ENCODE results near the gene SLC22A3.

- TF ChIP-seq, protein P1, sequence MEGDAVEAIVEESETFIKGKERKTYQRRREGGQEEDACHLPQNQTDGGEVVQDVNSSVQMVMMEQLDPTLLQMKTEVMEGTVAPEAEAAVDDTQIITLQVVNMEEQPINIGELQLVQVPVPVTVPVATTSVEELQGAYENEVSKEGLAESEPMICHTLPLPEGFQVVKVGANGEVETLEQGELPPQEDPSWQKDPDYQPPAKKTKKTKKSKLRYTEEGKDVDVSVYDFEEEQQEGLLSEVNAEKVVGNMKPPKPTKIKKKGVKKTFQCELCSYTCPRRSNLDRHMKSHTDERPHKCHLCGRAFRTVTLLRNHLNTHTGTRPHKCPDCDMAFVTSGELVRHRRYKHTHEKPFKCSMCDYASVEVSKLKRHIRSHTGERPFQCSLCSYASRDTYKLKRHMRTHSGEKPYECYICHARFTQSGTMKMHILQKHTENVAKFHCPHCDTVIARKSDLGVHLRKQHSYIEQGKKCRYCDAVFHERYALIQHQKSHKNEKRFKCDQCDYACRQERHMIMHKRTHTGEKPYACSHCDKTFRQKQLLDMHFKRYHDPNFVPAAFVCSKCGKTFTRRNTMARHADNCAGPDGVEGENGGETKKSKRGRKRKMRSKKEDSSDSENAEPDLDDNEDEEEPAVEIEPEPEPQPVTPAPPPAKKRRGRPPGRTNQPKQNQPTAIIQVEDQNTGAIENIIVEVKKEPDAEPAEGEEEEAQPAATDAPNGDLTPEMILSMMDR (IDR thresholded peaks at IDR 0.05) = no peak
- no peak for TF ChIP-seq POLR2A (IDR thresholded peaks at IDR 0.05)
Measured at GRCh38 chr6:160356074-160356744, 8.0 kb downstream of the SLC22A3 start.
